HG03442 (cell line): ENCODE results near the gene KCND3.

Experiments
- ATAC-seq: cut with Tn5 transposase; IDR thresholded peaks from one replicate; pipeline ENCODE4 v1.9.1; 2021; ENCODE audit warnings: mild to moderate bottlenecking, moderate library complexity; ENCODE audit not compliant: unreplicated experiment

KCND3 gene

DNA sequence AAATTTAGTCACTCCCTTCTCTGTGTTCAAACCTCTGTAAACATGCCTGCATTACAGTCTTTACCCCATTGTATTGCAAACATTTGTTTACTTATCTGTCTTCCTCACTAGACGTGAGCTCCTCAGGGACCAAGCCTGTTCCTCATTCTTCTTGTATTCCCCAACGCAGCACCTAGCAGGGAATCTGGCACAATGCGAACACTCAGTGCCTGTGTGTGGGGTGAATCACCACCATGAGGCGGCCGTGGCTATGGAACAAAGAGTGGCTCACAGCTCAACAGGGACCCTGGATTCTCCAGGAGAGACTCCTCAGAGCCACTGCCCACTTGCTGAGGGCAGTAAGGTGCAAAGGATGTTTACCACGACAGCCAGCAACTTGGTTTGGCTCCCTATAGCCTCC lies 137.9 kb downstream of the KCND3 start:
- ATAC-seq, result no peak

DNA sequence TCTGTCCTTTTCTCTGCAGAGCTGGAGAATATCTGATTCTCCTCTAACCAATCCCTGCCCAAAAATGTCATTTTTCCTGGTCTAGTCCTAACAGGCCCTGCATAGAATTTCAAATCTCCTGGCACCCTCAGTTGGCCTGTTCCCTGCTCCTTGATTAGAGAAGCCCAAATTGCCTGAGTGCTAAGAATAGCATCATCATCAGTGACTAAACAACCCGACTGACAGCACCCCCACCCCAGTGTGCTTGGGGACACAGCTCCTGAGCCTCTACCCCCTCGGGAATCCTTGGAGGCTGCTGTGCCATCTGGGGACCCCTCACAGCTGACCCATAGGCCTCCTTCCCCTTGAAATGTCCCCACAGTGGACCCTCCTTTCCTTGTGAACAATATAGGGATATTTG lies 139.4 kb downstream of the KCND3 start:
- no peak for ATAC-seq

DNA sequence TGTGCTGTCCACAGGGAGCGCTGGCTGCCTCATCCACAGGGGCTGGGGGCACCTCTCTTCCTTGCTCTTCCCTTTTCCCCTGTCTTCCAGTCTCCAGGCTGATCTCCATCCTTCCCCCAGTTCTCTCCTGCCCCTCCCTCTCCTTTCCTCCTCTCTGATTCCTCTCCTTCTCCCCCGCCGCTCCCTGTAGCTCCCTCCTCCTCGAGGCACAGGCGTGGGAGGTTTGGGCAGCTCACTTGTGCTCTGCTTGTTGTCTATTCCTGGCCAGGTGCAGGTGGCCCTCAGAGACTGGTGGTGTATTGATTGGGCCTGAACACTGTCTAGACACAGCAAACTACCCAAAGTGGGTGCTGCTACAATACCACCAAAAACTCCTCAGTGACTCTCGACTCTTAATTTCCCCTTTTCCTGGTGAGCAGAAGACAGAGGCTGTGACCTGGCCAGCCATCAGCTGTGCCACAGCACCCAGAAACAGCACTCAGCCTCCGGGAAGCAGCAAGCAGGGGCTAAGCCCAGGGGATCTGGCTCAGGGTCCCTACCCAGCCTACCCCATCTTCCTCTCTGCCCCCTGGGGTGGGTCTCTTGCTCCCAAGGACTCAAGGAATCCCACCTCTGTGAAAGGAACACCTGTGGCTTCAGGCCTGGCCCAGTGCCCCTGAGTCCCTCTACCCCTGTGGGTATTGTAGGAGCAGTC lies 140.5 kb downstream of the KCND3 start:
- ATAC-seq, result no peak

DNA sequence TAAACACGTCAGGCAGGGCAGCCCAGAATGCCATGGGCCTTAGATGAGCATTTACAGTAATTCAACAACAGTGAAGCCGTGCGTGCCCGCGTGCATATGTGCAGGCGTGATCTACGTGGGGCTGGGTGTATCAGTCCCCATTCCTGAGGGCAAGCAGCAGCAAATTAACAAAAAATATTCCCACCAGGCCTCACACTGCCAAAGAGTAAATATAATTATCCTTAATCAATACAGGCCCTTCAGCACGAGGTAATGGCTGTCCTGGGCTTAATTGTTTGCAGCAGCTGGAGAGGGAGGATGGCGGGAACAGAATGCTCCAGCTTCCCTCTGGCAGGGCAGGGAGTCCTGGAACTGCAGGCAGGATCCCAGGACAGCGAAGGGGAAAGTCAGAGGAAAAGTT lies 142.0 kb downstream of the KCND3 start:
- no peak for ATAC-seq

DNA sequence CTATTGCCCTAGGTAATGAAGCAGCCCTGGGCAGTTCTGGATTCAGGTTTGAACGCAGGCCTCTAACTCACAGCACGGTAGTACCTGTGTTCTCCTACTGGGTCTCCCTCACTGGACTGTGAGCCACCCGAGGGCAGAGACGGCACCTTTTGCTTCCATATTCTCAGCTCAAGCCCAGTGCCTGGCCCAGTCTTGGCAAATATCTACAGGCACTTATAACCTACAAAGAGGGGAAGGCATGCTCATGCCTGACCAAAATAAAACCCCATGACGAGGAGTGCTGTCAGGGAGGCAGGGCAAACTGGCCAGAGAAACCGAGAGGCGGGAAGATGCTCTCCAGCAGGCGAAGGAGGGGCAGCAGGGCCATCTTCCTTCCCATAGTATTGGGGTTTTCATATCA lies 142.6 kb downstream of the KCND3 start:
- ATAC-seq, result no peak

DNA sequence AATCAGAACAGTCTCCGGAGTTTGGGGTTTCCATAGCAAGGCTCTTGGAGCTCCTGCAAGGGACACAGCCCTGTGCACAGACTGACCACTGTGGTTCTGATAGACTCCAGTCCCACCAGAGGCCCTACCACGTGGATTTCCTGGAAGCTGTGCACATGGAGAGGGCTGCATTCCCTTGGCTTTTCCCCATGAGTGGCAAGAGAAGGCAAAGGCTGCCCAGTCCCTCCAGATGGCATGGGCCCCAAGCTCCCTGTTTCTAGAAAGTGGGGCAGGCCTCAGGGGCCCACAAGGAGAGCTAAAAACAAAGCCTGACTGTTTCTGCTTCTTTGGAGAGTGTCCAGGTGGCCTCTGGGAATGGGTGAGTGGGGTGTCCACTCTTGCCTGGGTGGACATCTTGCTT lies 146.3 kb downstream of the KCND3 start:
- no peak for ATAC-seq

DNA sequence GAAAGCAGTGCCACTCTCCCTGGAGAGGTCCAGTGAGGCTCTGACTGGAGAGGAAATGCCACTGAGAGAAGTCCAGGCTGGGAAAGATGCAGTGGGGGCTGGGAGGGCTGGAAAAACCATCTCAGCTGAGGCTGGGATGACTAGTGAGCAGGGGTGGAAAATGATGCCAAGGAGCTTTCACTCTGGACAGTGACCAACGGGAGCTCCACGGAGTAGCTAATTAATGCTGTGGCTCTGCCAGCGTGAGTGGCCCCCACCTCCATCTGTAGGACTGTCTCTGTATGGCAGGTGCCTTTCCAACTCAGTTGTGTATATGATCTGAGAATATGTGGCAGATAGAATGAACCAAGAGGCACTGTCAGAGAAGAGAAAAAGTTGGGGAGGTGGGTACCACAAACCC lies 147.1 kb downstream of the KCND3 start:
- ATAC-seq, result no peak

DNA sequence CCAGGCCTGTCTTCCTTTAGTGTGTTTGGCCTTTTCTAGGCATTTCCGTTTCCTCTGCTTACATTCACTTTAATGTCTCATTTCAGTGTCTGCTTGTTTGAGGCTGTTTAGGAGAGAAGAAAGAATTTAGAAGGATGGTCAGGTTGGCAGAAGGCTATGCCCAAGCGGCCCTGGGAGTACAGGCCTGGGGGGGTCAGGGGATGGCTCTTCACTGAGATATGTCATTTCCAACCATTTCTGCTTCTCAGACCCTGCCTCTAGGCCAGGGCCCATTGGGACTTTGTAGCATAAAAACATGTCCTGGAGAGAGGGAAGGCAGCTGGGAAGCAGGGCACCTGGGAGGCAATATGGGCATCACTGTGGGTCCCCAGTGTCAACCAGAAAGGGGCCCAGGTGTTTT lies 147.7 kb downstream of the KCND3 start:
- no peak for ATAC-seq

DNA sequence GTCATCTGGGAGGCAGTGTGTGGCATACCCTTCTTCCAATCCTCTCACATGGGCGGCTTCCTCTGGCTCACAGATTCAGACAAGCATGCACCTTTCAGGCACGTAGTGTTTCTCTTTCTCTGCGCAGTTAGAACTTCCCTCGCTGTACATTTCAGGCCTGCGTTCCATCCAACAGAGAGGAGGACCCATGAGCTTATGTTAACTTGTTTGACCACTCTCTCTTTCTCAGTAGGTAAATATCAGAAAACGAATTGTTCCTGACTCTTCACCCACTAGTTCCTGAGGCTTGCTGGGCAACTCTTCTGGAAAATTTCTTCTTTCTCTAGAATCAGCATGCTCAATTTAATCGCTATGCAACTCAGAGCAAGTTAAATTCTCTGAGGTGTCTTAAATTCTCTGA lies 148.3 kb downstream of the KCND3 start:
- ATAC-seq, result no peak

DNA sequence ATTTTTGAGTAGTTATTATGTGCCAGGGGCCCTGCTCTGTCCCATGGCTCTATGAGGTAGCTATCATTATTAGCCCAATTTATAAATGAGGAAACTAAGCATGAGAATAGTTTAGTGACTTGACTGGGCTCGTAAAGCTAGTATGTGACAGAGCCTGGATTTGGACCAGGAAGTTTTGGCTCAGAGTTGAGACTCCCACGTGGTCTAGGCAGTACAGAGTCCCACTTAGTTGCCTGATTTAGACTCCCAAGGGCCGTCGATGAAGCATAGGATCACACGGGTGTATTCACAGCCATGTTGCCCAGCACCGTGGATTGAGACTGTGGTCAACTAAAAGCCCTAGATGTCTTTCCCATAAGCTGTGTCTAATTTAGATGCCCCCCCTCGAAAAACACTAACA lies 152.1 kb downstream of the KCND3 start:
- no peak for ATAC-seq

DNA sequence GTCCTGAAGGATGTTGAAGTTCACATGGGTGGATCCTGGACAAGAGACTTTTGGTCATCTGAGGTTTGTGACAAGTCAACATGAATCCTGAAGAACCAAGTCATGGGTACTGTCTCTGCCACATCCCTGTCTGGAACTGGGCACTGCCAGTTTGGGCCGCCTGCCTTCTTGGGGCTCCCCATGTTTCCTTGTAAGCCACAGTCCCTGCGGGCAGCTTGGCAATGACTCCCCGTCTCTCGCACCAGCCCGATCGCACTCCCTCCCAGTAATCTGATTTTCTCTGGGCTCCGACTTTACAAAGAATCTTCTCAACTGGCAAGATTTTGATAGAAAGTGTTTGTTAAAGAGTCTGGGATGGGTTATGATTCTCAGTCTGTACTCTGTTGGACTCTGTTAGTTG lies 153.4 kb downstream of the KCND3 start:
- no peak for ATAC-seq

DNA sequence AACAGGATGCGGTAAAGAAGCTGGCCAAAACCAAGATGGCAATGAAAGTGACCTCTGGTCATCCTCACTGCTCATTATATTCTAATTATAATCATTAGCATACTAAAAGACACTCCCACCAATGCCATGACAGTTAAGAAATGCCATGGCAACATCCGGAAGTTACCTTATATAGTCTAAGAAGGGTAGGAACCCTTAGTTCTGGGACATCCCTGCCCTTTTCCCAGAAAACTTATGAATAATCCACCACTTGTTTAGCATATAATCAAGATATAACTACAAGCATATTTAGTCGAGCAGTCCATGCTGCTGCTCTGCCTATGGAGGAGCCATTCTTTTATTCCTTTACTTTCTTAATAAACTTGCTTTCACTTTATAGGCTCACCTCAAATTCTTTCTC lies 154.0 kb downstream of the KCND3 start:
- no peak for ATAC-seq

DNA sequence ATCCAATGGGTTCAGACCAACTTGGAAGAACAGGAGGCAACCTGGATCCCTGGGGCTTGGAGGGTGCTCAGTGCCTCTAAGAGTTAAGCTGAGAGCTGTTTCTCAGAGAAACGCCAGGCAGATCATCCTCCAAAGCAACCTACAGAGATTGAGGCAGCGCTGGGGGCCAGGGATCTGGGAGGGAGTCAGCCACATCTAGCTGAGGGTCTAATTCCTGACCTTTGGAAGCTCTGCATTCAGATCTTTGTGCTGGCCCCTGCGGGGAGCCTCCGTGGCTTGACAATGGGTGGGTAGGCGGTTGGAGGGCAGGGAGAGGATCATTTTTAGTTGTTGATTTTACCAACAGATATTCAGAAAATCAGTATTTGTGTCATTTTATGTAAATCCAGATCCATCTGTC lies 154.5 kb downstream of the KCND3 start:
- ATAC-seq, result no peak

DNA sequence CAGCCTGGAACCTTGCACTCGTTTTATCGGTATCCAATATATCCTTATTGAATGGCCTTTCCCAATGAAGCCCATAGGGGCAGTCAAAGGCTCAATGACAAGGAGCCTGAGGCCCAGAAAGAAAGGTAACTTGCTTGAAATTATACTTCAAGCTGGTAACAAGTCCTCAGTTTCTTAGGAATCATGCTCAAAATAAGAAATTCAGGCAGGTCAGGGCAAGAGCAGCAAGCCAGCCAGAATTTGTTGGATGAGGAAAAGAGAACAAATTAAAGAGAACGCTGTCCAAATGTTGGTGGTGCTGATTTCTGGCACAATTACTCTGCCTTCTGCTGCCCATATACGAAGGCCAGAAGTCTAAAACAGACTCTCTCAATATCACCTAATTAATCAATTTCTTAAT lies 156.1 kb downstream of the KCND3 start:
- ATAC-seq, result no peak

DNA sequence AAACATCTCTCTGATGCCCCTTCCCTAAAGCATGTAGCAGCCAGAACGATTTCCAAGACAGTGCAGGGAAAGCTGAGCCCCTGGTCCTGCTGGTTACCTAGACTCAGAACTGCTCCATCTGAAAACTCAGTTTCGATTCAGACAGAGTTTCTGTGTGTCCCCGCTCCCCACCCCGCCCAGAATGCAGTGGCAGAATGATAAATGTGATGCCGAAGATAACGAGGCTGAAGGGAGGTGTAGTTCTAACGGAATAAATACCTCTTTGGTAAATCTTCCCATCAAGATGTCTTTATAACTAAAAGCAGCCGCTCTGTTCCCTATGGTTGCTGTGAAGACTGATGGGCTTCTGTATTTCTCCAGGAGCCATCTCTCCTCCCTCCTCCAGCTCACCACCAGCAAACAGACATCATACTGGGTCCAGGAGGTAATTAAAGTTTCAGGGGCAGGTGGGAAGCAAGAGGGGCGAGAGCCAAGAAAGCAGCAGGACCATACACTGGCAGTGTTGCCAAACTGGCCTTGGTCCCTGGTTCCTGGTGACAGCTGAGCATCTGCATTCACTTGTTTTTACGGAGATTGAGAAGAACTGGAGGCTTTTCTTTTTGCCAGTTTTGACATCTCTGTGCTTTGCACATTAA lies 156.8 kb downstream of the KCND3 start:
- ATAC-seq, result no peak

DNA sequence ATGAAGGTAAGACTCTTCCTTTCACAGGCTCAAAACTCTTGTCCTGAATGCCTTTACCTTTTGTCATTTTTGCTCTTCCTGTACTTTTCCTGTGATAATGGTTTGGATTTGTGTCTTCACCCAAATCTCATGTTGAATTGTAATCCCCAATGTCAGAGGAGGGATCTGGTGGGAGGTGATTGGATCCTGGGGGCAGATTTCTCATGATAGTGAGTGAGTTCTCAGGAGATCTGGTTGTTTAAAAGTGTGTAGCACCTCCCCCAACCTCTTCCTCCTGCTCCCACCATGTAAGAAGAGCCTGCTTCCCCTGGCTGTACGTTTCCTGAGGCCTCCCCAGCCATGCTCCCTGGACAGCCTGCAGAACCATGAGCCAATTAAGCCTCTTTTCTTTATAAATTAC lies 158.3 kb downstream of the KCND3 start:
- no peak for ATAC-seq

DNA sequence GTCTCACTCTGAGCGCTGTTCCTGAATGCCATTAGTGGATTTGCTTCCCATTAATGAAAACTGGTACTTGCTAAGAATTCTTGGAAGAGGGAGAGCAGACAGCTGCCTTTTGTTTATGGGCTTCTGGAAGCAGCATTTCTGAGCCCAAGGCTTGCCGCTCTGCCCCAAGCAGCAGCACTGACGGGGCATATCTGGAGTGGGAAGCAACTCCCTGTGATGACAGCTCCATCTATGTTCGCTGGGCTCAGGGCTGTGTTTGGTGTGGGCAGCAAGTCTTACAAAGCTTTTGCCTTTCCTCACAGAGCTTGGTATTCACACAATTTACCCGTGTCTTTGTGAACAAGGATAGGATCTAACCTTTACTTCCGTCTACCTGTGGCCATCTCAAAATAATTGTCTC lies 161.5 kb downstream of the KCND3 start:
- ATAC-seq, result no peak

DNA sequence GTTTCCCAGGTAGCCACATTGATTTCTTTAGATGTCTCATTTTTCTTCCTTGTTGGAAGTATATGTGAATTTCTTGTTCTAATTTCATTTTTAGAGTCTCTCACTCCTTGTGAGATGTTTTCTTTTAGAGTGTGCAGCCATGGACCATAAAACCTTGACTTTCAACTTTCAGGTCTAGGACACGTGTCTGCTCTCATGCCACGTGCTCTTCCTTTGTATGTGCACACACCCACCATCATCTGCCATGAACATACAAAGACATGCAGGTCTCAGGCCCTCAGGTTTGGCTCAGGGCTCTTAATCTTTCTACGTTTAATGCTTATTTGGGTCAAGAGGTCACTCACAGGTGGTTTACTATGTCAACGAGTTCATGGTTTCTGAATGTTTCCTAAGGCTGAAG lies 163.2 kb downstream of the KCND3 start:
- no peak for ATAC-seq

DNA sequence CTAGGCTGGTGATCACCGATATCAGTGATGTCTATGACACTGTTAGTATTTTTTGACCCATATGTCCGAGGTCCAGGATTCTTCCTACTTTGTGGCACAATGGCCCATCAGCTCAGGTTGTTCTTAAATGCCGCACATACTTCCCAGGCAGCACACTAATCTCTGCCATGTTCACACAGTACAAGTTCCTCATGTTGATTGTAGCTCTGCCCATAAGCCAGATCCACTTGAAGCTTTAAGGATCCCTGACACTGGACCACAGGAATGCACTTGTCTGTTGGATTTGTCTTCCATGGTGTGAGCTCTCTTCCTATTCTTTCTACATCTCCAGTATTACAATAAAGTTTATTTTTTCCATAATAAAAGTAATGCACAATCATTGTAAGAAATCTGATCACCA lies 164.3 kb downstream of the KCND3 start:
- no peak for ATAC-seq

DNA sequence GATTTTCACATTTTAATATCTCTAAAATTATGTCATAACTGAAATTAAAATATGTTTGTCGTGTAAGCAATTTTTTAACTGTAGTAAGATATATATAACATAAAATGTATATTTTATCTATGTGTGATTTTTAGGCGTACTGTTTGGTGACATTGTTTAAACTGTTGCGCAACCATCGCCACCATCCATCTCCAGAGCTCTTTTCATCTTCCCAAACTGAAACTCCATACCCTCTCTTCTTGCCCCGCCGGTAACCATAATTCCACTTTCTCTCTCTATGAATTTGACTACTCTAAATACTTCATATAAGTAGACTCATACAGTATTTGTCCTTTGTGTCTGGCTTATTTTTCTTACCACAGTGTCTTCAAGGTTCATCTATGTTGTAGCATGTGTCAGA lies 167.3 kb downstream of the KCND3 start:
- no peak for ATAC-seq

DNA sequence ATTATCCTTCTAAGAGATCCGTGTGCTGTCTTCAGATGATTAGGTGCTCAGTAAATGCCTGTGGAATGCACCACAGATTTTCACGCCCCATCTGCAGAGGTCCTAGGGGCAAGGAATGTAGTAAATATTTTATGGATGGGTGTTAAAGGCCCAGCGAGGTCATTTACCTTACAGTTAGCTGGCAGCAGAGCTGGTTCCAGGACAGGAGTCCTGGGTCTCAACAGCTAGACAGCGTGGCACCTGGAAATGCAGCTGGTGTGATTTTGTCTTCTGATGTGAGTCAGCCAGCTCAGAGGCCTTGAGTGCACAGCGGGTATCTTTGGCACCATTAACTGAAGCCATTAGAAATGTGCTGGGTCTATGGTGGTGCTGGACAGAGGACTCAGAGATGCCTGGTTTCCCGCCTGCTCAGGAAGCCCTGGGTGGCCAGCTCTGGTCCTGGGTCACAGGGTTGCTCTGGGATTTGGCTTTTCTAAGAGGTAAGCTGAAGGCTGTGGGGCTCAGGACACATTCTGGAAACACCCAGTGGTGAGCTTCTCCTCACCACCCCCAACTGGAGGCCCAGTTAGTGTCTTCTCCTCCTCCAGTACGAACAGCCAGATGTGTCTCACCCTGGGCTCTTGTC lies 168.2 kb downstream of the KCND3 start:
- no peak for ATAC-seq

DNA sequence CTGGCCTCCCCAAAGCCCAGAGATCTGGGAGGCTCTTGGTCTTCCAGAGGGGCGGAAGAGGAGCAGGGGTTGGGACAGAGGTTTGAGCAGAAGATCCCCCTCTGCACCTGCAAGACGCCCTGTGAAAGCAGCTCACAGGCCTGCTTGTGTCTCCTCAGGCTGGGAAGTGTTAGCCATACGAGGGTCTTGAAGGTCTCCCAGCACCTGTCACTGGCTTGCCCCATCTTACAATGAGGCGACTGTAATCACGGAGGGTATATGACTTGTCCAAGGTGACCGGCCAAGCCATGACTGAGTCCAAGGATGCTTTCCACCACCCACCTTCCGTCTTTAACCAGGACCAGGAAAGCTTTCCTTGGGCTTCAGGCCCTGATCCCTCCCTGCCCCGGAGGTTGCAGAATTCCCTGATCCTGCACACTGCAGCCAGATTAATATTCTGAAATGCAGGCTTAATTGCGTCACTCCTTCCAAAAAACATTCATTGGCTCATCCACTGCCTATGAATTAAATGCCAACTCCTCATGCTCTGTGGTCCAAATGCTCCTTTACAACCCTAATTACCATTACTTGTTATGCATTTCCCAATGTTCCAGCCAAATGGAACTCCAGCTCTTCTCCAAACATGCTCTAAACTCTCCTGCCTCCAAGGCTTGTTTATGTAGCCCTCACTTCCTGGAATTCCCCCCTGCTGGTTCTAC lies 169.8 kb downstream of the KCND3 start:
- ATAC-seq, result no peak
